ENCODE results near the gene IFRD2. TPM values are rescaled to one million over a fixed set of nuclear protein-coding genes. Genes with fewer than 3 reads are reported as not detected.
"Not testable (repeated sequence)": the region's sequence is repeated elsewhere in the genome, so short reads cannot be mapped to it uniquely, and the experiment has no call there.

Gene IFRD2
- total RNA-seq, 1 donor from 2014 or later = 65.8 TPM

DNA sequence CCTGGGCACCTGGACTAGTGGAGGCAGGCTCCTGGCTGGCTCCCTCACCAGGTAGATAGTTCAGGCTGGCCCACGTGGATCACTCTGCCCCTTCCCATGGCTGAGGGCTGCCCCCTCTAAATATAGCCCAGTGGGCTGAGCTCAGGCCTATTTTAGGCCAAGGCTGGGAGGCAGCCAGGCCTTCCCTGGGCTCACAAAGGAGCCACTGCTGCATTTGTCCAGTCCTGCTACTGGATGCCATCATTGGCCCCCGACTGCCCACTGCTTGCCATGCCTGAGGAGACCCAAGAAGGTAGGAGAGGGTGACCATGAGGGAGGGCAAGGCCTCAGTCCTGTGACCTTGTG lies 13.4 kb downstream of the IFRD2 start, which contains the start of gene LSMEM2:
Gene LSMEM2 (plus strand): TSS at position 208 of the 345 bp plus-strand sequence. CDS start 27 bp downstream, at position 235.
- ATAC-seq = no peak

DNA sequence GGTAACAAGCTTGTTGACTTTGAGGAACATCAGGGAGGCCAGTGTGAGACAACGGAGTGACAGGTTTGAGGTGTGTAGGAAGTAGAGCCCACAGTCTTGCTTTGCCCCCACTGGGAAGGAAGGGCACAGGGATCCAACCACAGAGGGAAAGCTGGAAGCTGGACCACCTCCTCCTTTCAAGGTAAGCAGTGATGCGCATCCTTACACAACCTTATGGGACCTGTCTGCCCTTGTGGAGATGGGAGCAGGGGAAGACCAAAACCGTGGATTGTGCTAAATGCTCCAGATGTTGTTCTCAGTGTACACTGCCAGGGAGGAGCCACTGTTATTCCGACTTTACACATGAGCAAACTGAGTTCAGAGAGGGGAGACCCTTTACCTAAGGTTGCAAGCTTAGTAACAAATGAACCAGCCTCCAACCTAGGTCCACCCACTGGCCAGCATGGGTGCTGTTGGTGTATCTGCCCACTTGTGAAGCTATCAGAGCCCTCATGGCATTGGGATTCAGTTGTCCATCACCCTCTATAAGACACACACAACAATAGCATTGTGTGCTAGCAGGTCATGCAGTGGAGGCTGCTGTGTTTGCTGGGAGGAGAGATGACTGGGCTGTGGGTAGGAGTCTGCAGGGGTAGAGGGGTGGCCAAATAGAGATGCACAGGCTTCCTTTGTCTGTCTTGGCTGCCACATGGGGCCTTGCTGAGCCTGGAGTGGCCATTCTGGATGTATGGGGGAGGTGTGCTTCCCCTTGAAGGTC lies 13.9 kb downstream of the IFRD2 start:
- ATAC-seq = no peak

DNA sequence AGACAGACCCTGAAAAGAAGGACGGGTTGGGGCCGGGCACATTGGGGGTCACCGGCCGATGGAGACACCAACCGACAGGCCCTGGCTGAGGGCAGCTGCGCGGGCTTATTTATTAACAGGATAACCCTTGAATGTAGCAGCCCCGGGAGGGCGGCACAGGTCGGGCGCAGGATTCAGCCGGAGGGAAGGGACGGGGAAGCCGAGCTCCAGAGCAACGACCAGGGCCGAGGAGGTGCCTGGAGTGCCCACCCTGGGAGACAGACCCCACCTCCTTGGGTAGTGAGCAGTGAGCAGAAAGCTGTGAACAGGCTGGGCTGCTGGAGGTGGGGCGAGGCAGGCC lies 15.5 kb downstream of the IFRD2 start:
- no peak for ATAC-seq

DNA sequence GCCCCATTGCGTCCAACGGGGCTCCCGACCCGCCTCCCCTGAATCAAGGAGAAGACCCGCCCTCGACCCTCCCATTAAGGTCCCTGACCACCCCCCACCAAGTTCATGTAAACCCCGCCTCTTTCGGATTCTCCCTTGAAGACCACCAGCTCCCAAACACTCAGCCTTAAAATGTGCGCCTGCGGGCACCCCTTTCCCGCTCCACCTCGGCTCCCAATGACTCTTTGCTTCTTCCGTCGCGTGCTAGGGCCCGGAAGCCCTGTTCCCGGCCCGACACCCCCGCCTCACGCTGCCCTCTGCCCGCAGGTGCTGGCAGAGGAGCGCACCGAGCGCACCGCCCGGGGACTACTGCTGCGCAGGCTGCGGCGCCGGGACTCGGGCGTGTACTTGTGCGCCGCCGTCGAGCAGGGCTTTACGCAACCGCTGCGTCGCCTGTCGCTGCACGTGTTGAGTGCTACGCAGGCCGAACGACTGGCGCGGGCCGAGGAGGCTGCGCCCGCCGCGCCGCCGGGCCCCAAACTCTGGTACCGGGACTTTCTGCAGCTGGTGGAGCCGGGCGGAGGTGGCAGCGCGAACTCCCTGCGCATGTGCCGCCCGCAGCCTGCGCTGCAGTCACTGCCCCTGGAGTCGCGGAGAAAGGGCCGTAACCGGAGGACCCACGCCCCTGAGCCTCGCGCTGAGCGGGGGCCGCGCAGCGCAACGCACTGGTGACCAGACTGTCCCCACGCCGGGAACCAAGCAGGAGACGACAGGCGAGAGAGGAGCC lies 16.1 kb downstream of the IFRD2 start:
- ATAC-seq = no peak

DNA sequence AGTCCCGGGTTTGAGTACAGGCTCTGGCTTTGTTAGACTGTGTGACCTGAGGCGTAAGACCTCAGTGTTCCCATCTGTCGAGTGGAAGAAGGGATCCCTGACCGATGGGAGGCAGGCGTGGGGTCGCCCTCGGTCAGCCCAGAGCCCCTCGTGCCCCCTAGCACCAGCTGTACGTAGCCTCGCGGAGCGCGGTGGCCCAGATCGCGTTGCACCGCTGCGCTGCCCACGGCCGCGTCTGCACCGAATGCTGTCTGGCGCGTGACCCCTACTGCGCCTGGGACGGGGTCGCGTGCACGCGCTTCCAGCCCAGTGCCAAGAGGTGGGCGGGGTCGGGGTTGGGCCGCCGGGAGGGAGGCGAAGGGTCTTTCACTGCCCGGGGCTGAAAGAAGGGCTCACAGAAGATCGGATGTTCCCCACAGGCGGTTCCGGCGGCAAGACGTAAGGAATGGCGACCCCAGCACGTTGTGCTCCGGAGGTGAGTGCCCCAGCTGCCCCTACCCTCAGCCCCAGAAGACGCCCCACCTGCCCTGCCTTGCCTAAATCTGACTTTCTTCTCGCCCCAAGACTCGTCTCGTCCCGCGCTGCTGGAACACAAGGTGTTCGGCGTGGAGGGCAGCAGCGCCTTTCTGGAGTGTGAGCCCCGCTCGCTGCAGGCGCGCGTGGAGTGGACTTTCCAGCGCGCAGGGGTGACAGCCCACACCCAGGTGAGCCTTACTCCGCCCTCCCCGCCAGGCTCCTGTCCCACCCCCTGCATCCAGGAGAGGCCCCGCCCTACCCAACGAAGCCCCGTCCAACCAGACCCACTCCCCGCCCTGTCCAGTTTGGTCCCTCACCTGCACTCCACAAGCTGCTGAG lies 16.9 kb downstream of the IFRD2 start:
- ATAC-seq = no peak

DNA sequence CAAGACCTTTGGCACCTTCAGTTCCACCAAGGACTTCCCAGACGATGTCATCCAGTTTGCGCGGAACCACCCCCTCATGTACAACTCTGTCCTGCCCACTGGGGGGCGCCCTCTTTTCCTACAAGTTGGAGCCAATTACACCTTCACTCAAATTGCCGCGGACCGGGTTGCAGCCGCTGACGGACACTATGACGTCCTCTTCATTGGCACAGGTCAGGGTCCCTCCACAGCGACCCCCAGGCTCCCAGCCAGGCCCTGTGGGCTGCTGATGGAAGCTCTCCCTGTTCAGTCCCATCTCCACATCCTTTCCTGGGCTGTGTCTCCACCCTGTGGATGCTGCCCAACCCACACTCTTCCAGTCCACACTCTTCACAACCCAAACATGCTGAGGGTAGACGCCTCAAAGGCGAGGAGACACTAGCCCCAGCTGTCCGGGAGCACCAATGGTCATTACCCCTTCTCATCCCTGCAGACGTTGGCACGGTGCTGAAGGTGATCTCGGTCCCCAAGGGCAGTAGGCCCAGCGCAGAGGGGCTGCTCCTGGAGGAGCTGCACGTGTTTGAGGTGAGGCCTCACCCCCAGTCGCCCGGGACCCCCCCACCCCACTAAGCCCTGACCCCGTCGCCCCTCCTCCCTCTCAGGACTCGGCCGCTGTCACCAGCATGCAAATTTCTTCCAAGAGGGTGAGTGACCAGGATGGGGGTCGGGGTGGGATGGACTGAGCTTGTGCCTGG lies 17.7 kb downstream of the IFRD2 start:
- peak; percentile 37 for ATAC-seq

DNA sequence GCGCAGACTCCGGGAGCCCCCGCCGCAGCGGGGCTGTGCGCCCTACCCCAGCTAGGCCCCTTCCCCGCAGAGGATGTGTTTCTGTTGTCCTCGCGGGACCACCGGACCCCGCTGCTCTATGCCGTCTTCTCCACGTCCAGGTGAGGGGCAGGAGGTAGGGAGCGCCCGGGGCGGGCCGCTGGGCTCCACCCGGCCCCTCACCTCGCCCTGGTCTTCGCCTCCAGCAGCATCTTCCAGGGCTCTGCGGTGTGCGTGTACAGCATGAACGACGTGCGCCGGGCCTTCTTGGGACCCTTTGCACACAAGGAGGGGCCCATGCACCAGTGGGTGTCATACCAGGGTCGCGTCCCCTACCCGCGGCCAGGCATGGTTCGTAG lies 18.6 kb downstream of the IFRD2 start:
- ATAC-seq = no peak

DNA sequence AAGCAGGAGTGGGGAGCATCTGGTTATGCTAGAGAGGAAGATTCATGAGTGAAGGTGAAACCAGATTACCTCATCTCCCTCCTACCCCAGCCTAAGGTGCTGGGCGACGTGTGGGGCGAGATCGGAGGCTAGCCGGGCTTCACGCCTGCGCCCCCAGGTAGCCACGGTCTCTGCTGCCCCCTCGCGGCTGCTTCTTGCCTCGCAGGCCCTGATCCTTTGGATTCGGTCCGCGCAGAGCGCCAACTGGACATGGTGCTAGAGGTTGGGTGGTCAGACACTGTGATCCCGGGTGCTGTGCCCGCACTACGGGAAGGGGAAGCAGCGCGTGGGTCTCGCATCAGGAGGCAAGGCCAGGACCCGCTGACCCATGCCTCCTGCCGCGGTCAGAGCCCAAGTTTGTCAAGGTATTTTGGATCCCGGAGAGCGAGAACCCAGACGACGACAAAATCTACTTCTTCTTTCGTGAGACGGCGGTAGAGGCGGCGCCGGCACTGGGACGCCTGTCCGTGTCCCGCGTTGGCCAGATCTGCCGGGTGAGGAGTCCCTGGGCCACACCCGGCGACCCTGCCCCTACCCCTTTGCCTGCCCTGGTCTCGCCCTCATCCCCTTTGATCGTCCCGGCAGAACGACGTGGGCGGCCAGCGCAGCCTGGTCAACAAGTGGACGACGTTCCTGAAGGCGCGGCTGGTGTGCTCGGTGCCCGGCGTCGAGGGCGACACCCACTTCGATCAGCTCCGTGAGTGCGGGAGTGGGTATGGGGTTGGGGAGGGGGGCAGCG lies 19.1 kb downstream of the IFRD2 start:
- ATAC-seq = peak; percentile 70

DNA sequence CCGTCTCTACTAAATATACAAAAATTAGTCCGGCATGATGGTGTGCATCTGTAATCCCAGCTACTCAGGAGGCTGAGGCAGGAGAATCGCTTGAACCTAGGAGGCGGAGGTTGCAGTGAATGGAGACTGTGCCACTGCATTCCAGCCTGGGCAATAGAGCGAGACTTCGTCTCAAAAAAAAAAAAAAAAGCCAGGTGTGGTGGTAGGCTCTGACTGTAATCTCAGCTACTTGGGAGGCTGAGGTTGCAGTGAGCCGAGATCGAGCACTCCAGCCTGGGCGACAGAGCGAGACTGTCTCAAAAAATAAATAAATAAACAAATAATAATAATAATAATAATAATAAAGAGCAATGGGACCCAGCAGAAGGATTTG lies 19.7 kb downstream of the IFRD2 start:
- not testable (repeated sequence) for ATAC-seq

DNA sequence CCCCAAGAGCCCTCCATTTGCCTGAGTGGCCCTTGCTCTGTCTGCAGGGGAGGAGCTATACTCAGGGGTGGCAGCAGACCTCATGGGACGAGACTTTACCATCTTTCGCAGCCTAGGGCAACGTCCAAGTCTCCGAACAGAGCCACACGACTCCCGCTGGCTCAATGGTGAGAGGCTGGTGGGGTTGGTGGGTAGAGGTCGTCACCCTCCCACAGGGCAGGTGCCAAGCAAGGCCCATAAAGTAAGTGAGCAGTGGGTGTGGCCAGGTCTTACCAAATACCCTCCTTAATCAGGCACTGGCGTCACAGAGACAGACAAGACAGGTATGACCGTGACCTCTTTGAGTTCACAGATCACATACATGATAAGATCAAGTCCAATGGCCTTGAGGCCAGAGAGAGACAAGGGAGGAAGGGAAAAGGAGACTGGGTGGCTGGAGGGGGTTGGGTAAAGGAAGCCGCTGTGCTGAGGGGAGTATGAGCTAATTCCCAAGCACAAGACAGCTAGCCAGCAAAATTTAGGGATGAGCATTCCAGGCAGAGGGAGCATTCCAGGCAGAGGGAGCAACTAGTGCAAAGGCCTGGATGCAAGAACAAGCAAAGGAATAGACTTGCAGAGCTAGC lies 20.8 kb downstream of the IFRD2 start:
- no peak for ATAC-seq

DNA sequence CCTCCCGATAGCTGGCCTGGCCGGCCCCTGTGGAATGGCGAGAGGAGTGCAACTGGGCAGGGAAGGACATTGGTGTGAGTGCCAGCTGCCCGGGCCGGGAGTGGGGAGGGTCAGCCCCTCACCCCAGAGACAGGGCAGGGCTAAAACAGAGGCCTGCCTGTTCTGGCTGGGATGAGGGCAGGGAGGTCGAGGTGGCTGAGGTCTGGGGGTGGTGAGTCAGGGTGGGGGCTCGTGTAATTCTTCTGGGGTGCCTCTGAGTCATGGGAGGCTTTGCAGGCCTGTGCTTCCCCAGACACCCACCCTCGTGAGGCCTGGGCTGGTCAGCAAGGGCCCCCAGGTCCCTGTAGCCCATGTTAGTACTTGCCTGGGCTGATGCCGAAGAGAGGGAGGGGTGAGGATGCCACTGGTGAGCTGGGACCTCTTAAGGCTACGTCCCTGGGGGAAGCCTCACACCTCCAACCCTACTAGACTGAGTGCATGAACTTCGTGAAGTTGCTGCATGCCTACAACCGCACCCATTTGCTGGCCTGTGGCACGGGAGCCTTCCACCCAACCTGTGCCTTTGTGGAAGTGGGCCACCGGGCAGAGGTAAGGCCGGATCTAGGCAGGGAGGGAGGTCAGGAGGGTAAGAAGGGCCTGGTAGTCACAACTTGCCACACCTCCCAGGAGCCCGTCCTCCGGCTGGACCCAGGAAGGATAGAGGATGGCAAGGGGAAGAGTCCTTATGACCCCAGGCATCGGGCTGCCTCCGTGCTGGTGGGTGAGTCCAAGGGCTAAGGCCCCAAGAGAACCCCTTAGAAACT lies 21.6 kb downstream of the IFRD2 start:
- ATAC-seq = no peak

DNA sequence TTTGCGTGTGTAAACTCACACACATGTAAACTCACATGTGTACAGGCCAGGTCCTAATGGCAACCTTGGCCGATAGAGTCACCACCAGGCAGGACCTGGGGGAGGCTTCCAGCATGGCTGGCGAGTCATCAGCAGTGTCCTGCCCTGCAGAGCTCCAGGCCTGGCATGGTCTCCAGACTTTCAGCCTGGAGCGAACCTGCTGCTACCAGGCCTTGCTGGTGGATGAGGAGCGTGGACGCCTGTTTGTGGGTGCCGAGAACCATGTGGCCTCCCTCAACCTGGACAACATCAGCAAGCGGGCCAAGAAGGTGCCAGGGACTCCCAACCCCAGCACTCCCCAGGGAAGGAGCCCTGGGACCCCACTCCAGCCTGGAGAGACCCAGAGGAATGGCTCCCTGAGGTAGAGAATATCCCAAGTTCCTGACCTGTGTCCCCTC lies 22.2 kb downstream of the IFRD2 start:
- ATAC-seq = peak; percentile 14

DNA sequence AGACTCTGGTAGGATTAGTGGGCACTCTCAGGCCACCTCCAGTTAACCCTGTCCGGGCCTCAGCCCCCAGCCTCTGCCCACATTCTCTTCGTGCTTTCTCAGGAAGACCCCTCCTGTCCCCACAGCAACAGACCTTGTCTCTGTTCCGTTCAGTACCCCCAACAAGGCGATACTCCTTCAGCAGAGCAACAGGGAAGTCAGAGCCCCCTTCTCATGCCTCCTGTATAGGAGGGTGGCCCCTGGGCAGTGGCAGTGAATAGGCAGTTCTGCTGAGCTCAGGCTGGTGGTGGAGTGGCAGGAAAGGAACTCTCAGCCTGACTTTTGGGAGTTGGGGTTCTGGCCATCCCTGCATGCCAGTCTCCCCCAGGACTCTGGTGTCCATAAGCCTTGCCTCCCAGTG lies 22.8 kb downstream of the IFRD2 start:
- ATAC-seq = no peak

DNA sequence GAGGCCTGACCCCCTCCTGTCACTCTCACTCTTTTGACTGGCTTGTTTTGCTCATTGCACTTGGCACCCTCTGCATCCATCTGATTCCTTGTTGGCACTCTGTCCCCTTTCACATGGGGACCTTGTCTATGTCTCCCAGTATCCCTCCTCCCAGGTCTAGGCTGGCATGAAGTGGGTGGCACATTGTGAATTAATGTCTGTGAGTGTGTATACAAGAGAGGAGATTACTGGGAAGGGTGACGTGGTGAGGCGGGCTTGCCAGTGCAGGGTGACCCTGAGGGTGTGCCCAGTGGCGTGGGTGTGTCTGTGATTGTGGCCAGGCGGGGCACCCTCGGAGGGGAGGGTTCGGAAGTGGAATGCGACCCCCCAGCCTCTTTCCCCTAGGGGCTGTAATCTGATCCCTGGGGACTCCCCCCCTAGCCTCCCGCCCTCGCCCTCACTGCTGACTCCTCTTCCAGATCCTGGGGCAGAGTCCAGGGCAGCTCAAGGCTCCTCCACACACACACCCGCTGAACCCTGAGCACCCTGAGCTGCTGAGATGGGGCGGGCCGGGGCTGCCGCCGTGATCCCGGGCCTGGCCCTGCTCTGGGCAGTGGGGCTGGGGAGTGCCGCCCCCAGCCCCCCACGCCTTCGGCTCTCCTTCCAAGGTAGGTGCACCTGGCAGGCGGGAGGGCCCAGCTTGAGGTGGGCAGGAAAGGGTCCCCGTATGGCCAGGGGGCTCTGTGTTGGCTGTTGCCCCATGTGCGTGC lies 23.4 kb downstream of the IFRD2 start, which contains the start of gene SEMA3B:
Gene SEMA3B (plus strand): TSS at position 445 of the 749 bp plus-strand sequence. CDS start 94 bp downstream, at position 539.
- peak; percentile 66 for ATAC-seq

DNA sequence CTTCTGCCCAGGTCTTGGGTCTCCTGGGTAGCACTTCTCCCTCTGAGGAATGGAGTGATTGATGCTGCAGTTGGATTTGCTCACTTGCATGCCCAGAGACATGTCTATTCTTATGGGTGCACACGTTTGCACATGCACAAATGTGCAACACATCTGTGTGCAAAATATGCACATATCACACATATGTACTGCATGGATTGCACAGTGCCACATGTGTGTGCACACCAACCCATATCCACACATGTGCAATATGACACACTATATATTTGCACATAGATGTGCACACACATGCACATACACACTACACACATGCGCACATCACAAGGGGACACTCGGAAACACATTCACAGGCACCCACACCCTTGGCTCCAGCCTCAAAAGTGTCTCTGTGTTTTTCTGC lies 24.0 kb downstream of the IFRD2 start:
- no peak for ATAC-seq

DNA sequence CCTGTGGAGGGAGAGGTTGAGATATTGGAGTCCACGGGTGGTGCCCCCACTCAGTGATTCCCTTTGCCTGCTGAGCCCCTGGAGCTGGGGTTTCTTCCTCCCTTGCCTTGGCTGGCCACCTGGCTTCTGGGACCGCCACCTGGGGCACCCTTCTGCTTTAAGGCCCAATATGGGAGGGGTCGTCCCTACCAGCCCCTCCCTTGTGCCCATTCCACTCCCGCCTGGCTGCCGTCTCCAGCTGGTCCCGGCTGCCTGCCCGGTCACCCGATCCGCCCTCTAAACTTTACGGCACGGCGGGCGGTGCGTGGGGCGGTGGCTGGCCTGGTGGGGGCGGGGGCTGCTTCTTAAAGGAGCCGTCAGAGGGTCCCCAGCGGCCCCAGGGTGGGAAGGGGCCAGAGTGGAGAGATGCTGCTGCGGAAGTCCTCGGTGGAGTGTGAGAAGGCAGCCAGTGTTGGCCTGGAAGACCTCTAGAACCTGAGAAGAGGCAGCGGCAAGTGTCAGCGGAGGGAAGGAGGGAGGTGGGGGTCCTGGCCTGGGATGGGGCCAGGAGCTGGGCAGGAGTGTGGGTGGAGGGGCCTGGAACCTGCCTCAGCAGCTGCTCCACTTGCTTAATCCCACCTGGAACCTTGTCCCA lies 24.8 kb downstream of the IFRD2 start:
- ATAC-seq = peak; percentile 4

DNA sequence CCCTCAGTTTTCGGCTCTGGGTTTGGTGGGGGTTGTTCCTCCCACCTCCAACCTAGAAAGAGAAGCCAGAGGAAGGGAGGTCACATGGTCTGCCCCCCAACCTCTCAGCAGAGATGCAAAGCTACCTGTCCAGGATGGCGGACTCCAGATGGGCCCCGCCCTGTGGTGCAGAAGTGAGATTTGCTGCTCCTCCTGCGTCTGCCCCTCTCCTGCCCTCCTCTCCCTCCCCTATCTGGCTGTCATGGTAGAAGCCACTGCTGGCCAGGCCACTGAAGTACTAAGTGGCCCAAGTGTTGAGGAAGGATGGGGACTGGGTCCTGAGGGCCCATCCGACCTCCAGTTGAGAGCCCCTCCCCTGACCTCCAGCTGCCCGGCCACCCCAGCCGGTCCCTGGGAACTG lies 25.4 kb downstream of the IFRD2 start:
- ATAC-seq = no peak

DNA sequence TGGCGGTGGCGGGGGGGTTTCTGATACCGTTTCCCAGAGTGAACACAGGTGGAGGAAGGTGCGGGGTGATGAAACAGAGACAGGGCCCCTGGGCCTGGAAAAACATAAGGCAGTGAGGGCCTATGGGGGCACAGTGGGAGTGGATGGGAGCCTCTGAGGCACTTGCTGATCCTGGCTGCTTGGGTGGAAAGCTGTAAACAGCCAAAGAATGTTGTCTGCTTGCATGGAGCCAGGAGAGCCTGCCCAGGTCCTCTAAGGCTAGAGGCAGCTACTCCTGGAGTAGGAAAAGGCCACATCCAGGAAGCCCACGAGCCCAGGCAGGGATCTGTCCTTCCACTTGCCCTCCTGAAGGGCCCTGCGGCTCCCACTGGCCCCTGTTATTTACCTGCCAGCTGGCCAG lies 26.2 kb downstream of the IFRD2 start:
- no peak for ATAC-seq

DNA sequence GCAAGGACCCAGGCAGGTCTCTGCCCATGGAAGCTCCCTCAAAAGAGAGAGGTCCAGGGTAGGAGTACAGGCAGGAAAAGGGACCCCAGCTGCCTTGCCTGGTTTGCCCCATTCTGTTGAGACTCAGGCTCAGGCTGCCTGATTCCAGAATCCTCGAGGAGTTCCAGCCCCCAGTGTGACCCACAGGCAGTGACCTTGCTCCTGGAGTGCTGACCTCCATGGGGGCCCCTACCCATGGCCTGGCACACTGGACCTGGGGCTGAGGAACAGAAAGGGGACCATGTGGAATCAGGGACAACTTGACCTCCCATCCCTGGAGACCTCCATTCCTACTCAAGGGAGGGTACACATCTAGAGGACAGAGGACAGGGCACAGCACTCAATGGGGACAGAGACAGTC lies 26.7 kb downstream of the IFRD2 start:
- no peak for ATAC-seq
